ENCODE data around the gene SIK2. TPM values are rescaled to one million over a fixed set of nuclear protein-coding genes. Genes with fewer than 3 reads are reported as not detected.
"Not testable (repeated sequence)": the region's sequence is repeated elsewhere in the genome, so short reads cannot be mapped to it uniquely, and the experiment has no call there.

Gene SIK2
- total RNA-seq, 2 donors from 2014 or later: 8.1 to 9.6 TPM

DNA sequence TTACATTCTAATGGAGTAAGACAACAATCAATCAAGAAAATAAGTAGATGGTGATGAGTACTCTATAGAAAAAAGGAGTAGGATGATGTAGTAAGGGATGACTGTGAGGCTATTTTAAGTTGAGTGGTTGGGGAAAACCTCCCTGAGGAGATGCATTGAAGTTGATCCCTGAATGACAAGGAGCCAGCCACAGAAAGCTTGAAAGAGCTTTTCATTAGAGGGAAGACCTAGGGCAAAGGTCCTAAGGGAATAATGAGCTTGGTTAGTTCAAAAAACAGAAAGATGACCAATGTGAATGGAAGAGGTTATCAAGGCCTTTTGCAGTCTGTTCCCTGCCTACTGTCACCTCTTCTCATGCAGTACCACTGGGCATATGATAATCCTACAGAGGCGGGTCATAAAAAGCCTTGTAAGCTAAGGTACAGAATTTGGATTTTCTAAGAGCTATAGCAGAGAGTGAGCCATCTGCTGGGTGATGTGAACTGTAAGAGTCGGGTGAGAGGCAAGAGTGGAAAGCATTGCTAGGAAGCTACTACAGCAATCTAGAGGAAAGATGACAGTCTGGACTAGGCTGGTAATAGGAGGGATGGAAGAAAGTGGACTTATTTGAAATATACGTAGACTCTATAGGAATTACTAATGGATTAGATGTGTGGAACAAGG lies 160.9 kb downstream of the SIK2 start:
- peaks cover 15% of the 10 kb centered on the region for H3K36me3 Mint-ChIP-seq (ENCODE audit: low read depth)
- no peak for ATAC-seq

DNA sequence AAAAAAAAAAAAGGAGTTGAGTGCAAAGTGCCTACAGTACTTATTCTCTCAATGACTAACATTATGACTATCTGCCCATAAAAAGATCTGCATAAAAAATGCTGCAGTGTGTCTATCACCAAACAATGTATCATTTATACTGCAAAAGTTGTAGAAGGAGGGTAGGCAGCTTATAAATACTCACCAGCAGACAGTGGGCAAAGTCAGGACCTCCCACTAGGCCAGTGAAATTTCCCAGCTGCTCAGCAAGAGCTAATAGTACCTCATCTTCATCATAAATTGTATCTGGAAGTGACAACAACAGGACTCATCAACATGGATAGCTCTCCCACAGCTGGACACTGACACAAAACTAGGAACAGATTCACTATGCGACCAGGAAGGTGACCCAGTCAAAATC lies 162.4 kb downstream of the SIK2 start:
- H3K9me3 ChIP-seq (ENCODE audit: control insufficient read depth, low read length, poor library complexity, severe bottlenecking): no peaks in the 10 kb centered on the region
- peaks cover 29% of the 10 kb centered on the region for H3K4me1 Mint-ChIP-seq
- peaks cover 15% of the 10 kb centered on the region for H3K36me3 Mint-ChIP-seq (ENCODE audit: low read depth)
- no peak for DNase-seq
- no peak for ATAC-seq
- H3K27ac Mint-ChIP-seq: peak overlapping the region; percentile 97
- H3K27me3 Mint-ChIP-seq: no peaks in the 10 kb centered on the region
- peak overlapping the region; percentile 99 for H3K4me3 Mint-ChIP-seq

More for the DNA sequence above, 160.9 kb downstream of the SIK2 start:
- Mint-ChIP-seq H3K4me3 (no peak overlapping the region), H3K27ac (peak overlapping the region; percentile 60), H3K4me1 (peaks cover 29% of the 10 kb centered on the region), H3K27me3 (no peaks in the 10 kb centered on the region)
- no peaks in the 10 kb centered on the region for H3K9me3 ChIP-seq (ENCODE audit: control insufficient read depth, low read length, poor library complexity, severe bottlenecking)
- DNase-seq: no peak

DNA sequence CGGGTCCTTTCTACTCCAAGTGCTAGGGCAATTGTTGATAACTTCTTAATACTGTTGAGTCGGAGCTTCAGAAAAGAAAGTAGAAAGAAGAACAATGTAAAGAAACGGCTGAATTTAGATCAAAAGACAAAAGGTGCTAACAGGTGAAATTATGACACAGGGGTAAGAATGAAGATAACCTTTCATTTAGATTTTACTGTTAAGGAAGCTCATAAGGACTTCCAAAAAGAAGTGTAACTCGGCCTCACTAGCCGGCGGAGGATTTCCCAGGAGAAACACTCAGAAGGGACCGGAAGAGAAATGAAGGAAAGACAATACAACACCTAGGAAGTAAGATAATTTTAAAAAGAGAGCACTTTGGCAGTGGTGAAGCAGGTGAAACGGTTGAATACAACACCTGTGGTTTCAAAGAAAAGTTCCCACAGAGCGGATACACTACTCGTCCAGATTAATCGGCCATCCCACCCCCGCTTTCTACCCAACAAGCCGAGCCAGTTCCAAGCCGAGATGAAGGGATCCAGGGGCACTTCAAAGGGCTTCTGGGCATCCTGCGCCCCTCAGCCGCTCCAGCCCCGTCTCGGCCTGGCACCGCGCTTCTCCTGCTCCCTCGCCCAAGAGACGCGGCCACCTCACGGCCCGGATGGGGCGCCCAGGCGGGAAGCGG lies 163.2 kb downstream of the SIK2 start:
- peaks cover 29% of the 10 kb centered on the region for H3K4me1 Mint-ChIP-seq
- no peaks in the 10 kb centered on the region for H3K9me3 ChIP-seq (ENCODE audit: control insufficient read depth, low read length, poor library complexity, severe bottlenecking)
- H3K27ac Mint-ChIP-seq: peak overlapping the region; percentile 97
- DNase-seq (no peak), ATAC-seq (peak; percentile 46)
- H3K4me3 Mint-ChIP-seq: peak overlapping the region; percentile 99
- peaks cover 15% of the 10 kb centered on the region for H3K36me3 Mint-ChIP-seq (ENCODE audit: low read depth)
- no peaks in the 10 kb centered on the region for H3K27me3 Mint-ChIP-seq

DNA sequence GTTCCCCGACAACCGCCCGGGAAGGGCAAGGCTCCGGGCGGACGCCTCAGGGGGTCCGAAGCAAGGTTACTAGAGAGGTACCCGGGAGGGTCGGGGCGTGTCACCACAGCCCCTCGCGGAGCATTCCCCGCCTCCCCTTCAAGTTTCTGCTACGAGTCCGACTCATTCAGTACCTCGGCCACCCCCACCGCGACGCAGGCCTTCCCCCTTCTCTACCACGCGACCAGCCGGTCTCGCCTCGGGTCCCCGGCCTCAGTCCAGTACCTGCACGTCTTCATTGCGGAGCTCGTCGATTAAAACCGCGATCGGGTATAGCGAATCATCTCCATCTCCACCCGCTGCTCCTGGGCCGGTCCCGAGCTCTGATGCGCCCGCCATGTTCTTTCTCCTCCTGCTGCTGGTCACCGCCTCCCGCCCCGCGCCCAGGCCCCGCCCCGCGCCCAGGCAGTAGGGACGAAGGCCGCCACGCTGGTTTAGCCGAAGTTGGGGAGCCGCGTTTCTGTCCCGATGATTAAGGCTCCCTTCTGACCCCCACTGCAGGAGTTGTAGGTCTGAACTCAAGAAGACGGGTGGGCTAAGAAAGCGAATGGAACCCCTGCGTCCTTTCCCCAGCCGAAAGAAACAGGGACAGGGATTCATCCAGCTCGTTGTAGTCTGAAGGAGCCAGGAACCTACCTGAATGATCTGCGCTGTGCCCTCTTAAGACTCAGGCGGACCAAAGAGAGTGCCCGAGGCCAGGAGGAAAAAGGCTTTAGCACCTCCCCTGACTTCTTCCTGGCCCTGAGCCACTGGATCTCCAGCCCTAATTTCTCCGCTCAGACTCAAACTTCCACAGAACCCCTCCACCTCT lies 164.0 kb downstream of the SIK2 start, which contains the start of gene PPP2R1B:
Gene PPP2R1B (minus strand): TSS at position 406 of the 850 bp plus-strand sequence. CDS start 28 bp downstream, at position 378.
- Mint-ChIP-seq H3K27me3 (no peaks in the 10 kb centered on the region), H3K36me3 (ENCODE audit: low read depth) (peaks cover 13% of the 10 kb centered on the region), H3K4me1 (peaks cover 29% of the 10 kb centered on the region), H3K4me3 (peak within 1 kb of the TSS; percentile 99), H3K27ac (peak within 1 kb of the TSS; percentile 97)
- ATAC-seq: peak; percentile 98
- no peaks in the 10 kb centered on the region for H3K9me3 ChIP-seq (ENCODE audit: control insufficient read depth, low read length, poor library complexity, severe bottlenecking)
- DNase-seq: peak; percentile 51 to 70 (median 66)

DNA sequence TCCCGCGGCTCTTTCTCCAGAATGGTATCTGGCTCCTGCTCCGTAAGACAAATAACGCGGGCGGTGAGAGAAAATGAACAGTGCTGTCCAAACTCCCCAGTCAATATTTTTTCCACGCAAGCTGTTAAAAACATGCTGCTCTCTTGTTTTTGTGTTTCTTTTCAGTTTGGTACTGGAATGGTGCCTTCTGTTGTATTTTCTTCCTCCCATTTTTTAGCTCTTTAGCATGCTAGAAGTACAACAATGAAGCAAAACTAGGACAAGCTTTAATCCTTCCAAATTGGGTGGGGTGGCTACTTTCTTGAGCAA lies 164.5 kb downstream of the SIK2 start:
- DNase-seq (no peak), ATAC-seq (no peak)
- peak overlapping the region; percentile 97 for H3K27ac Mint-ChIP-seq
- no peaks in the 10 kb centered on the region for H3K9me3 ChIP-seq (ENCODE audit: control insufficient read depth, low read length, poor library complexity, severe bottlenecking)
- H3K27me3 Mint-ChIP-seq: no peaks in the 10 kb centered on the region
- peaks cover 29% of the 10 kb centered on the region for H3K4me1 Mint-ChIP-seq
- H3K36me3 Mint-ChIP-seq (ENCODE audit: low read depth): peaks cover 13% of the 10 kb centered on the region
- H3K4me3 Mint-ChIP-seq: peak overlapping the region; percentile 99

- DNase-seq: no peak
- no peaks in the 10 kb centered on the region for H3K9me3 ChIP-seq (ENCODE audit: control insufficient read depth, low read length, poor library complexity, severe bottlenecking)
- ATAC-seq: no peak
- Mint-ChIP-seq H3K4me3 (no peak overlapping the region), H3K27ac (no peak overlapping the region), H3K27me3 (no peaks in the 10 kb centered on the region), H3K36me3 (ENCODE audit: low read depth) (peaks cover 2% of the 10 kb centered on the region), H3K4me1 (peaks cover 5% of the 10 kb centered on the region)
Observed at GRCh38 chr11:111770581-111771134, 168.4 kb downstream of the SIK2 start.

GRCh38 chr11:111771205-111771604 lies 169.0 kb downstream of the SIK2 start:
- not testable (repeated sequence) for ATAC-seq; H3K27ac Mint-ChIP-seq; DNase-seq; H3K27me3 Mint-ChIP-seq; H3K4me3 Mint-ChIP-seq; H3K9me3 ChIP-seq (ENCODE audit: control insufficient read depth, low read length, poor library complexity, severe bottlenecking); H3K4me1 Mint-ChIP-seq; H3K36me3 Mint-ChIP-seq (ENCODE audit: low read depth)

DNA sequence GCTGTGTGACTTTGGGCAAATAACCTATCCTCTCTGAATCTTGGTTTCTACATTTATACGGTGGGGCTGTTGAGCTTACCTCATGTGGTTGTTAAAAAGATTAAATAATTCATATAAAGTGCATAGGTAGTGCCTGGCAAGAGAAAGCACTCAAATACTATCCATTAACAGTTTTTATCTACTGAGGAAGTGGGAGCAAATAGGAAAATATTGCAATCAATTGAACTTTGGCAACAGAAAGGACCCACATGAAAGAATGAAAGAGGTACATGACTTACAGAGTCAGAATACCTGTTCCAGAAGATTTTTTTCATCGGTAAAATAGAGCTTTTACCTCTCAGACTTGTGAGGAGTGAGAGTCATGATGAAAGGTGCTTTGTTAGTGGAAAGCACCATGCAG lies 170.3 kb downstream of the SIK2 start:
- no peak overlapping the region for H3K4me3 Mint-ChIP-seq
- H3K27me3 Mint-ChIP-seq: no peaks in the 10 kb centered on the region
- no peak for ATAC-seq
- peaks cover 5% of the 10 kb centered on the region for H3K4me1 Mint-ChIP-seq
- DNase-seq: no peak
- no peaks in the 10 kb centered on the region for H3K9me3 ChIP-seq (ENCODE audit: control insufficient read depth, low read length, poor library complexity, severe bottlenecking)
- no peak overlapping the region for H3K27ac Mint-ChIP-seq
- no peaks in the 10 kb centered on the region for H3K36me3 Mint-ChIP-seq (ENCODE audit: low read depth)

DNA sequence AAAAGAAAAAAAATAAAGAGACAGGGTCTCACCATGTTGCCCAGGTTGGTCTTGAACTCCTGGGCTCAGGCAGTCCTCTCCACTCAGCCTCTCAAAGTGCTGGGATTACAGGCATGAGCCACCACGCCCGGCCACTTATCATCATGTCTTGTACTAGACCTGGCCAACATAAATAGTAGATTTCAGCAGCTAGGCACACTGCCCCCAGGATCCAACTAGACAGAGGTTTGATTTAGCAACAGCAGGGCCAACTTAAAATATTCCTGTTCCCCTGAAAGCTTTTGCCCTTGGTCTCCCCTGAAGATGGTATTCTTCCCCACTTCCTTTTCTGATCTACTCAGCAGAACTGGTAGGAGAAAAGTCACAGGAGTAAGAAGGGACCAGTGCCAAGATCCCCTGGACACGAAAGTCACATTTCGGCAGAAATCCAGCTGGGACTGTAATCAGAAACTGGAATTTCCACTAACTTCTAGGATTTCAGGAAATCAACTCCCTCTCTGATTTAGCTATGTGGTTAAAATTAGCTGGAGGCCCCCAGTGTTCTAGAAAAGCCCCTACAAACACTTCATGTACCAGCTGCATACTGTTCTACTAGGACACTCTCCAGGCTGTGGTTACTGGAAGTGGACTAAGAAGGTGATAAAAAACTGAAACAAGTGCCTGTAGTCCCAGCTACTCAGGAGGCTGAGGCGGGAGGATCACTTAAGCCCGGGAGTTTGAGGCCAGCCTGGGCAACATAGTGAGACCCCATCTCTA lies 172.9 kb downstream of the SIK2 start:
- no peaks in the 10 kb centered on the region for H3K9me3 ChIP-seq (ENCODE audit: control insufficient read depth, low read length, poor library complexity, severe bottlenecking)
- ATAC-seq (no peak), DNase-seq (no peak)
- peaks cover 5% of the 10 kb centered on the region for H3K4me1 Mint-ChIP-seq
- no peak overlapping the region for H3K27ac Mint-ChIP-seq
- no peaks in the 10 kb centered on the region for H3K27me3 Mint-ChIP-seq
- H3K4me3 Mint-ChIP-seq: no peak overlapping the region
- no peaks in the 10 kb centered on the region for H3K36me3 Mint-ChIP-seq (ENCODE audit: low read depth)

GRCh38 chr11:111776398-111777093 lies 174.3 kb downstream of the SIK2 start:
- peak; percentile 74 for ATAC-seq
- no peaks in the 10 kb centered on the region for H3K36me3 Mint-ChIP-seq (ENCODE audit: low read depth)
- H3K4me3 Mint-ChIP-seq: no peak overlapping the region
- no peaks in the 10 kb centered on the region for H3K9me3 ChIP-seq (ENCODE audit: control insufficient read depth, low read length, poor library complexity, severe bottlenecking)
- DNase-seq: no peak
- peaks cover 5% of the 10 kb centered on the region for H3K4me1 Mint-ChIP-seq
- H3K27me3 Mint-ChIP-seq: no peaks in the 10 kb centered on the region
- no peak overlapping the region for H3K27ac Mint-ChIP-seq

DNA sequence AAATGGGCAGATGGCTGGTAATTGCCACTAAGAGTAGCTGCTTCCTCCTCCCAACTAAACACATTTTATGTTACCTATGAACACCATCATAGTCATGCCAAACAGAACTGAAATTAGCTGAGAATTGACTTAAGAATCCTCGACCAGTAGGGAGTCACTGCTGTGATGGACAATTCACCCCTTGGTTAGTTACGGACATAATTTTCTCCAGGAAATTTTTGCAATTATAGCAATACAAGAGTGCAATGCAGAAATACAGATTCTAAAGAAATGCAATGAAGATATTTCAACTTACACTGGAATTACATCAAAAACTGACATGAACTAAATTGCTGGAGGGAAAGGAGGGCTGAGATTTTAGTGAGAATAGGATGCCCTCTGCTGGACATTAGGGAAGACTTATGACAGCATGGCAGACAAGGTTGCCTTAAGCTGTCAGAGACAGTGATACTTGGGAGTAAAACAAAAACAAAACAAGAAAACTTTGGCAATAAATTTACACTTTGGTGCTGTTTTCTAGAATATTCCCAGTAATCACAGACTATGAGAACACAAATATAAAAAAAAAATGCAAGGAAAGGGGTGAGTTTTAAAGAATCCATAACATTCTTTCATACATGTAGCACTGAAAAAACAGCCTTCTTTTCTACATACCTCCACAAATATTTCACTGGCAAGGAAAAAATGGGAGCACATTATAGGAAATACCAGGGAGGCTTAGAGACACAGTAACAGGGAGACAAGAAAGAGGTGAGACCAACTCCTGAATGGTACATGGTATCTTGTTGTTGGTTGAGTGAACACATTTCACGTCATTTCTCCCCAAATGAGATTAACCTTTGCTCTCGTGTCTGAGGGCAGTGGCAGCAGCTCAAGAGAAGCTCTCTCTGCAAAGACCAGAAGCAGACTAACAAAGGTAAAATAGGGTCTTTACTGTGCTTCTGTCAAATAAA lies 175.1 kb downstream of the SIK2 start:
- Mint-ChIP-seq H3K4me3 (no peak overlapping the region), H3K4me1 (peaks cover 5% of the 10 kb centered on the region), H3K27ac (no peak overlapping the region), H3K27me3 (no peaks in the 10 kb centered on the region), H3K36me3 (ENCODE audit: low read depth) (no peaks in the 10 kb centered on the region)
- H3K9me3 ChIP-seq (ENCODE audit: control insufficient read depth, low read length, poor library complexity, severe bottlenecking): no peaks in the 10 kb centered on the region
- peak in 1 of 3 donors; percentile 6 for DNase-seq
- ATAC-seq: peak; percentile 86
